Activated T-helper 9 cell treated with anti-CD3 and anti-CD28 coated beads, Interleukin-2, amount 50 U/mL, for 16 hours (primary cell): Measurements from ENCODE around the gene C1GALT1.
"Not testable (repeated sequence)": the region's sequence is repeated elsewhere in the genome, so short reads cannot be mapped to it uniquely, and the experiment has no call there.

ENCODE experiments used
- DNase-seq: peaks from one replicate; pipeline ENCODE4 v3.0.0-alpha.2; 2020; ENCODE audit warnings: low read depth

The C1GALT1 gene

GRCh38 chr7:7237201-7237977 is 55.0 kb downstream of the C1GALT1 start:
- no peak for DNase-seq

- no peak for DNase-seq
Observed at GRCh38 chr7:7237978-7238267, 55.6 kb downstream of the C1GALT1 start.

- no peak for DNase-seq
Observed at GRCh38 chr7:7239346-7239745, 57.0 kb downstream of the C1GALT1 start.

- DNase-seq, result no peak
Observed at GRCh38 chr7:7242899-7243298, 60.6 kb downstream of the C1GALT1 start.

- DNase-seq, result not testable (repeated sequence)
Observed at GRCh38 chr7:7245233-7245632, 62.9 kb downstream of the C1GALT1 start.

- no peak for DNase-seq
Observed at GRCh38 chr7:7246223-7246622, 63.9 kb downstream of the C1GALT1 start.

GRCh38 chr7:7247658-7248057 is 65.3 kb downstream of the C1GALT1 start:
- DNase-seq, result no peak

- DNase-seq, result no peak
Observed at GRCh38 chr7:7249814-7250213, 67.5 kb downstream of the C1GALT1 start.

- DNase-seq, result no peak
Observed at GRCh38 chr7:7251742-7252141, 69.4 kb downstream of the C1GALT1 start.

- DNase-seq, result no peak
Observed at GRCh38 chr7:7254319-7254718, 72.0 kb downstream of the C1GALT1 start.

GRCh38 chr7:7254908-7255307 is 72.6 kb downstream of the C1GALT1 start:
- no peak for DNase-seq

GRCh38 chr7:7256731-7257274 is 74.5 kb downstream of the C1GALT1 start:
- DNase-seq, result no peak

GRCh38 chr7:7257899-7258692 is 75.8 kb downstream of the C1GALT1 start:
- no peak for DNase-seq

- DNase-seq, result no peak
Observed at GRCh38 chr7:7261863-7262262, 79.5 kb downstream of the C1GALT1 start.

GRCh38 chr7:7263297-7264230 is 81.2 kb downstream of the C1GALT1 start:
- DNase-seq, result no peak

- DNase-seq, result no peak
Observed at GRCh38 chr7:7264306-7265040, 82.1 kb downstream of the C1GALT1 start.

GRCh38 chr7:7265081-7266075 is 83.0 kb downstream of the C1GALT1 start:
- no peak for DNase-seq

- DNase-seq, result no peak
Observed at GRCh38 chr7:7266257-7266881, 84.0 kb downstream of the C1GALT1 start.

GRCh38 chr7:7271094-7271874 is 88.9 kb downstream of the C1GALT1 start:
- DNase-seq, result no peak
